ENCODE results near the gene CCRL2.

- TF ChIP-seq CTCF (IDR thresholded peaks at IDR 0.05): no peak
- no peak for TF ChIP-seq POLR2A (IDR thresholded peaks at IDR 0.05)
Measured at GRCh38 chr3:46400000-46400734, 6.9 kb upstream of the CCRL2 start.
